Right hindlimb (tissue), 1 donor: ENCODE data around the gene ACCSL.

Experiments used
- DNase-seq: peaks from one replicate; pipeline ENCODE4 v3.0.0-alpha.2; 2018

Gene ACCSL

GRCh38 chr11:44018829-44019228 lies 29.0 kb upstream of the ACCSL start:
- no peak for DNase-seq

- no peak for DNase-seq
Measured at GRCh38 chr11:44024977-44025376, 22.8 kb upstream of the ACCSL start.

GRCh38 chr11:44025727-44026126 lies 22.1 kb upstream of the ACCSL start:
- DNase-seq, result no peak

GRCh38 chr11:44028401-44028800 lies 19.4 kb upstream of the ACCSL start:
- DNase-seq, result no peak

GRCh38 chr11:44028816-44029506 lies 18.8 kb upstream of the ACCSL start:
- DNase-seq, result no peak

- no peak for DNase-seq
Measured at GRCh38 chr11:44029507-44029845, 18.3 kb upstream of the ACCSL start.

- DNase-seq, result peak; percentile 49
Measured at GRCh38 chr11:44029977-44030911, 17.5 kb upstream of the ACCSL start.

- DNase-seq, result no peak
Measured at GRCh38 chr11:44030996-44031395, 16.8 kb upstream of the ACCSL start.

- DNase-seq, result no peak
Measured at GRCh38 chr11:44031549-44031948, 16.2 kb upstream of the ACCSL start.

GRCh38 chr11:44032299-44033085 lies 15.3 kb upstream of the ACCSL start:
- DNase-seq, result no peak

GRCh38 chr11:44033411-44033850 lies 14.3 kb upstream of the ACCSL start:
- DNase-seq, result no peak

- no peak for DNase-seq
Measured at GRCh38 chr11:44033856-44034255, 13.9 kb upstream of the ACCSL start.

GRCh38 chr11:44034639-44035038 lies 13.1 kb upstream of the ACCSL start:
- no peak for DNase-seq

GRCh38 chr11:44036811-44037657 lies 10.7 kb upstream of the ACCSL start:
- DNase-seq, result peak; percentile 85

GRCh38 chr11:44037658-44037998 lies 10.2 kb upstream of the ACCSL start:
- no peak for DNase-seq

- DNase-seq, result no peak
Measured at GRCh38 chr11:44043157-44043556, 4.6 kb upstream of the ACCSL start.

GRCh38 chr11:44046182-44046581 lies 1.6 kb upstream of the ACCSL start:
- DNase-seq, result no peak

- DNase-seq, result no peak
Measured at GRCh38 chr11:44047298-44047697, 483 bp upstream of the ACCSL start.

- DNase-seq, result no peak
Measured at GRCh38 chr11:44049832-44050231, 2.1 kb downstream of the ACCSL start.

GRCh38 chr11:44051171-44051570 lies 3.4 kb downstream of the ACCSL start:
- DNase-seq, result no peak

- DNase-seq, result no peak
Measured at GRCh38 chr11:44057340-44057739, 9.6 kb downstream of the ACCSL start.

GRCh38 chr11:44058275-44058674 lies 10.5 kb downstream of the ACCSL start:
- DNase-seq, result no peak
